Heart right ventricle (tissue), 16 donors: ENCODE measurements around the gene URAD. TPM values are rescaled to one million over a fixed set of nuclear protein-coding genes. Genes with fewer than 3 reads are reported as not detected.
A peak's percentile ranks its signal among the peaks of the same experiment; 100 is the strongest.

Experiments
- ATAC-seq, 8 donors: fragments of 200-7000 bp; cut with Tn5 transposase; one replicate each; pipeline ENCODE4 v1.9.1; 2020; ENCODE audit warnings: mild to moderate bottlenecking in 8 of 8, moderate library complexity in 8 of 8, moderate number of reproducible peaks in 1 of 8
- DNase-seq, 2 donors: peaks; one replicate each; pipeline ENCODE4 v3.0.0-alpha.2; 2020
- H3K27ac ChIP-seq, 10 donors: fragments of 200-600 bp; sonication (generic) in 2 of 10; one replicate each; pipeline versions ENCODE4 v1.5.0 to v1.8.0; 2020 to 2022; ENCODE audit warnings: mild to moderate bottlenecking in 3 of 10
- H3K27me3 ChIP-seq, 7 donors: fragments of 200-600 bp; one replicate each; pipeline ENCODE4 v1.8.0; 2021 to 2022; ENCODE audit warnings: mild to moderate bottlenecking in 2 of 7
- H3K36me3 ChIP-seq, 9 donors: fragments of 200-600 bp; sonication (generic) in 1 of 9; one replicate each; pipeline versions ENCODE4 v1.5.0 to v1.8.0; 2020 to 2022; ENCODE audit warnings: mild to moderate bottlenecking in 2 of 9
- H3K4me1 ChIP-seq, 9 donors: fragments of 200-600 bp; sonication (generic) in 1 of 9; one replicate each; pipeline versions ENCODE4 v1.5.0 to v1.8.0; 2020 to 2022; ENCODE audit warnings: mild to moderate bottlenecking in 4 of 9
- H3K4me3 ChIP-seq, 10 donors: fragments of 200-600 bp; sonication (generic) in 2 of 10; one replicate each; pipeline versions ENCODE4 v1.5.0 to v1.8.0; 2020 to 2022; ENCODE audit warnings: mild to moderate bottlenecking in 7 of 10, moderate library complexity in 2 of 10
- H3K9me3 ChIP-seq, 11 donors: fragments of 200-600 bp in 10 of 11; sonication (generic) in 2 of 11; one replicate each; pipeline versions ENCODE4 v1.5.0 to v1.8.0; 2013 to 2022; ENCODE audit warnings: mild to moderate bottlenecking in 2 of 11, control low read depth in 1 of 11, moderate library complexity in 1 of 11
- CTCF ChIP-seq, 9 donors: fragments of 200-600 bp; sonication (generic) in 2 of 9; IDR thresholded peaks; one replicate each; pipeline versions ENCODE4 v1.5.0 to v1.8.0; 2021 to 2022; ENCODE audit warnings: antibody characterized with exemption in 9 of 9, mild to moderate bottlenecking in 5 of 9, moderate library complexity in 1 of 9
- WGBS, 2 donors: extraction: QIAGEN DNeasy Blood & Tissue Kit; methylation state at CpG; one replicate each; pipeline ENCODE4 v1.1.7; 2013; ENCODE audit warnings: inconsistent platforms in 1 of 2; 5-methylcytosine and 5-hydroxymethylcytosine counted together
- intact Hi-C, 10 donors: fragments of 100-400 bp; cut with DNase I; formaldehyde crosslinking; loops; one replicate each; pipeline versions ENCODE4 v1.11.1 to v1.14.2; 2022
- polyA plus RNA-seq, 2 donors: library from polyadenylated mRNA; stranded (reverse); fragments of 200-250 nt; gene quantifications; one replicate each; pipeline ENCODE4 v1.2.3, GENCODE V29; 2013
- total RNA-seq, 10 donors: library from RNA; stranded (reverse); fragmentation: NEBNext Ultra II Directional in 3 of 10; extraction: Animal tissue kit (Norgen Biotek cat#: 25700) in 3 of 10; gene quantifications; one replicate each; pipeline versions ENCODE4 v1.2.1 to v1.2.4, GENCODE V29; 2021 to 2023
- donor health status: Arrhythmogenic right ventricular cardiomyopathy.
- donor health status: ischemic (EF 13 %, LVEDD 7.1; RV severe dilation, severe dysfunction).
- donor health status: healthy with polysubstance abuse.
- donor health status: DM: no; HTN: yes; CAD: no.
- donor health status: DM: no; HTN: no; CAD: no.
- donor health status: ischemic (EF 25% LVEDD 6.9; RV normal size, moderate dysfunction).
- donor health status: ischemic (EF 25% LVEDD 5.7; RV mildly dilated, moderate dysfunction).
- donor health status: healthy.
- donor health status: DM: yes; HTN: yes; CAD: no.
- donor health status: Ischemic cardiomyopathy.
- donor health status: ischemic (EF 35%, LVEDD 5.7; RV mildly dilated, moderate dysfunction).
- donor health status: nonischemic (EF 11% LVEDD 7.7; RV severe dilation, severe dysfunction).
- donor health status: DM: yes; HTN: yes; CAD: no.
- donor health status: PGD.
- donor health status: ischemic (EF 29% LVEDD 5.4; RV normal size, mild dysfunction).
- donor health status: nonischemic (EF 23%, LVEDD 6.1; RV moderate dilation, normal function).

The URAD gene
- total and polyA plus RNA-seq, 12 donors, result 0.07 TPM; not detected in 11

DNA sequence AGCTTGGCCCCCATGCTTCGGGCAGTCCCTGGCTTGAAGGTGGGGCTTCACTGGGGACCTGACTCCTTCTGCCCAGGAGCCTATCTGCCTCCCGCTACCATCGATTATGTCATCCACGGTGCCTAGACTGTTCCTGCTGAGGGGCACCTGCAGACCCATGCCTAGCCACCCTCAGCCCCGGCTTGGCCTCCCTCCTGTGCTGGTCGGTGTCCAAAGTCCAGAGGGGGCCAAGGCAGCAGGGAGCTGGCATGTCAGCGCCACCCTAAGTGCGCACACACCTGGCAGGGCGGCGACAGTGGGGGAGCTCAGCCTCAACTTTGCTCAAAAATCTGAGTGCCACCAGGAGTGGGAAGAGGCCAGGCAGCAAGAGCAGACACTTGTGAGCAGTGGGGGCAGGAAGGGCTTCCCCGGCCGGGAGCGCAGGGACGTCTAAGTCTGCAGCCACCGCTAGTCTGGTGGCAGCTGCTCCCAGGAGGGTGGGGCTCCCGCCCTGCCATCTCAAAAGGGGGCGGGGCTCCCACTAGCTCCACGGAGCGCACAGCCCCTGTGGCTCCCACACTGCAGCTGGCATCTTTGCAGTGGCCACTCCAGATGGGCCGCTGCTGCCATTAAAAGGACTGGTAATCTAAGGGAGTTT is 13.5 kb upstream of the URAD start:
- ATAC-seq (peak in 1 of 8 donors; percentile 34), DNase-seq (no peak)
- no peak for TF ChIP-seq CTCF (IDR thresholded peaks at IDR 0.05)
- no peaks in the 10 kb centered on the region for H3K36me3 ChIP-seq
- WGBS, 2 donors, result 79 to 80% methylated on average over 20 of the region's 20 CpGs
- intact Hi-C loops, result no loop called here
- H3K27me3 ChIP-seq, result no peaks in the 10 kb centered on the region
- H3K4me1 ChIP-seq, result peaks cover 0 to 7% (median 0%) of the 10 kb centered on the region in 9 donors
- no peak overlapping the region for H3K27ac ChIP-seq
- no peak overlapping the region for H3K4me3 ChIP-seq
- no peaks in the 10 kb centered on the region for H3K9me3 ChIP-seq

- intact Hi-C loops, result no loop called here
- Histone ChIP-seq H3K27ac (no peak overlapping the region), H3K36me3 (no peaks in the 10 kb centered on the region), H3K27me3 (no peaks in the 10 kb centered on the region), H3K4me3 (no peak overlapping the region), H3K4me1 (peaks cover 0 to 7% (median 0%) of the 10 kb centered on the region in 9 donors), H3K9me3 (no peaks in the 10 kb centered on the region)
- no peak for TF ChIP-seq CTCF (IDR thresholded peaks at IDR 0.05)
- ATAC-seq (peak in 1 of 8 donors; percentile 42), DNase-seq (no peak)
- WGBS, 2 donors, result 87 to 90% methylated on average over 11 of the region's 11 CpGs
Measured at GRCh38 chr13:28001049-28001448, 12.6 kb upstream of the URAD start.

GRCh38 chr13:28000567-28000966 is 12.1 kb upstream of the URAD start:
- 23 to 30% methylated on average over 5 of the region's 5 CpGs for WGBS, 2 donors
- Histone ChIP-seq H3K27me3 (no peaks in the 10 kb centered on the region), H3K4me1 (peaks cover 0 to 7% (median 0%) of the 10 kb centered on the region in 9 donors), H3K36me3 (no peaks in the 10 kb centered on the region), H3K27ac (no peak overlapping the region), H3K9me3 (no peaks in the 10 kb centered on the region), H3K4me3 (no peak overlapping the region)
- no peak for DNase-seq
- no peak for TF ChIP-seq CTCF (IDR thresholded peaks at IDR 0.05)
- intact Hi-C loops, result no loop called here
- ATAC-seq, result no peak

DNA sequence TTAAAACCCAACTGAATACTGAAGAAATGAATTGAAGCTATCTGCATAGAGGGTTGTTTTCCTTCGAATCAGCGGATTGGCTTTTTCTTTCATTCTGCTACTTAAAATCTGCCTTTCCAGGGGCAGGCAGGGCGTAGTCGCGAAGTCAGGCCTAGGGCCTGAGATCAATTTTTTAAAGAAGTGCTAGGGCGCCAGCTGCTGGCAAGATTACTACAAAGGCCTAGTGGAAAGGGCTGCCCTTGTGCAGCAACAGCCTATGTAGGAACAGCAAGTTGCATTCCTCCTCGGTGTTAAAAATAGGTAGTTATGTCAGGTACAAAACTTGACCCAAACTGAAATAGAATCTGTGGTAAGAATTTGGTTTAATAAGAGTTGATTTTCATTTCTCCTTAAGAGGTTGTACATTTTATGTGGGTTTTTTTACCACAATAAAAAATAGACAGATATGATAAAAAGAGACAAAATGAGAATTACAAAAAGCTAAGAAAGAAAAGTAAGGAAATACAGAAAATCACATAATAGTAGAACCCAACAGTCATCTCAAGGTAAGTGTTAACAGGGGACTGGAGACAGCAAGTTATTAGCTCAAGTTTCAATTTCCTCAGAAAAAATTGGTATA is 9.5 kb upstream of the URAD start:
- Histone ChIP-seq H3K36me3 (no peaks in the 10 kb centered on the region), H3K9me3 (no peaks in the 10 kb centered on the region), H3K27me3 (peaks cover 0 to 5% (median 0%) of the 10 kb centered on the region in 7 donors), H3K4me3 (no peak overlapping the region), H3K27ac (peak overlapping the region in 1 of 10 donors; percentile 10), H3K4me1 (peaks cover 0 to 7% (median 0%) of the 10 kb centered on the region in 9 donors)
- DNase-seq, result peak; percentile 31 to 67
- peak; percentile 46 to 92 (median 82) for ATAC-seq
- WGBS, 2 donors, result 33 to 44% methylated on average over 7 of the region's 7 CpGs
- TF ChIP-seq CTCF (IDR thresholded peaks at IDR 0.05), result peak in 7 of 9 donors; percentile 9 to 69 (median 48)
- intact Hi-C loops, result no loop called here
